WTC11 (cell line): ENCODE data around the gene GATA1.

Experiments
- CTCF ChIP-seq: fragments of 200-600 bp; IDR thresholded peaks from 2 replicates; pipeline ENCODE4 v1.8.0; 2022; ENCODE audit warnings: antibody characterized with exemption
- E2F1 ChIP-seq: sonication (generic); formaldehyde crosslinking; IDR thresholded peaks from 2 replicates; pipeline ENCODE4 v1.8.0; 2022; ENCODE audit warnings: mild to moderate bottlenecking, missing genetic modification reagents
- EMX1 ChIP-seq: fragments of 250-450 bp; sonication (Bioruptor Pico); IDR thresholded peaks from 2 replicates; pipeline ENCODE4 v1.8.0; 2021; ENCODE audit warnings: mild to moderate bottlenecking
- GRHL2 ChIP-seq: fragments of 250-450 bp; sonication (Bioruptor Pico); IDR thresholded peaks from 2 replicates; pipeline ENCODE4 v1.8.0; 2022; ENCODE audit warnings: mild to moderate bottlenecking, moderate library complexity; ENCODE audit not compliant: insufficient replicate concordance, severe bottlenecking
- MLX ChIP-seq: sonication (generic); formaldehyde crosslinking; IDR thresholded peaks from 2 replicates; pipeline ENCODE4 v1.8.1; 2023; ENCODE audit warnings: mild to moderate bottlenecking, missing genetic modification reagents, moderate library complexity
- NFE2L1 ChIP-seq: sonication (generic); formaldehyde crosslinking; IDR thresholded peaks from 2 replicates; pipeline ENCODE4 v1.8.1; 2023; ENCODE audit warnings: missing genetic modification reagents
- PREB ChIP-seq: sonication (generic); formaldehyde crosslinking; IDR thresholded peaks from 2 replicates; pipeline ENCODE4 v1.8.1; 2022; ENCODE audit warnings: mild to moderate bottlenecking, missing genetic modification reagents, moderate library complexity, borderline replicate concordance
- TCF7 ChIP-seq: sonication (generic); formaldehyde crosslinking; IDR thresholded peaks from 2 replicates; pipeline ENCODE4 v1.8.0; 2022; ENCODE audit warnings: mild to moderate bottlenecking, low read depth, missing genetic modification reagents, moderate library complexity
- ZBTB21 ChIP-seq: sonication (generic); formaldehyde crosslinking; IDR thresholded peaks from 2 replicates; pipeline ENCODE4 v1.8.1; 2023; ENCODE audit warnings: mild to moderate bottlenecking, missing genetic modification reagents, borderline replicate concordance
- ZNF121 ChIP-seq: sonication (generic); formaldehyde crosslinking; IDR thresholded peaks from 2 replicates; pipeline ENCODE4 v1.8.0; 2023; ENCODE audit warnings: missing genetic modification reagents
- ZNF425 ChIP-seq: fragments of 250-450 bp; sonication (Bioruptor Pico); conservative IDR thresholded peaks from 2 replicates; pipeline ENCODE4 v1.9.0; 2021; ENCODE audit warnings: mild to moderate bottlenecking
- ZSCAN18 ChIP-seq: fragments of 250-450 bp; sonication (Bioruptor Pico); IDR thresholded peaks from 2 replicates; pipeline ENCODE4 v2.1.2; 2022; ENCODE audit warnings: mild to moderate bottlenecking, moderate library complexity

- no peak for TF ChIP-seq CTCF
- no peak for TF ChIP-seq ZBTB21
- no peak for TF ChIP-seq NFE2L1 (CRISPR knock-in tag)
- TF ChIP-seq ZNF425 (CRISPR knock-in tag) = no peak
- TF ChIP-seq ZNF121 = no peak
- no peak for TF ChIP-seq E2F1 (CRISPR knock-in tag)
- TF ChIP-seq ZSCAN18 (CRISPR knock-in tag) = no peak
- TF ChIP-seq TCF7 = no peak
- TF ChIP-seq PREB (CRISPR knock-in tag) = no peak
- no peak for TF ChIP-seq EMX1 (CRISPR knock-in tag)
- TF ChIP-seq MLX (CRISPR knock-in tag) = no peak
- no peak for TF ChIP-seq GRHL2 (CRISPR knock-in tag)
Observed at GRCh38 chrX:48834383-48834709, 48.0 kb downstream of the GATA1 start.
